HepG2 (cell line): ENCODE results near the gene ORC2. TPM values are rescaled to one million over a fixed set of nuclear protein-coding genes. Genes with fewer than 3 reads are reported as not detected.
A peak's percentile ranks its signal among the peaks of the same experiment; 100 is the strongest.

Source experiments
- ATAC-seq: fragments of 200-7000 bp; cut with Tn5 transposase; 3 replicates; pipeline ENCODE4 v1.9.1; 2020; ENCODE audit warnings: mild to moderate bottlenecking, moderate library complexity
- BruUV-seq: library from RNA; stranded (reverse); fragments of 400-500 nt; replicated peaks from 2 replicates; lab custom pipeline; 2021; lab: Mats Ljungman, UMichigan
- CTCF ChIA-PET: fragments of 300-600 bp; formaldehyde crosslinking; extraction: SDS; loops from one replicate; lab custom pipeline; 2021; ENCODE audit warnings: low total read pairs, inconsistent platforms, low intra/inter-chr PET ratio; lab: Yijun Ruan, JAX
- POLR2A ChIA-PET: fragments of 350-600 bp; sonication (Branson Sonifier 250); formaldehyde crosslinking; loops from one replicate; lab custom pipeline; 2020; ENCODE audit warnings: antibody characterized with exemption, inconsistent platforms; lab: Yijun Ruan, JAX
- DNase-seq: peaks from one replicate; pipeline ENCODE4 v3.0.0-alpha.2; 2015; ENCODE audit warnings: low spot score
- FAIRE-seq: peaks from 3 replicates; lab custom pipeline; 2011; peaks lifted over from hg19 to GRCh38; lab: Jason Lieb, UNC
- H2AFZ ChIP-seq: one replicate; pipeline ENCODE4 v1.6.1; 2011; ENCODE audit warnings: low read length, inconsistent platforms
- H3K27ac ChIP-seq: fragments of 300-600 bp; 3 replicates; pipeline ENCODE4 v1.8.0; 2011; ENCODE audit warnings: mixed run types, mild to moderate bottlenecking, mixed read lengths, low read length, inconsistent platforms; ENCODE audit not compliant: insufficient read depth; ENCODE audit errors: extremely low read length
- H3K27me3 ChIP-seq, 2 experiments: fragments of 200-600 bp in 1 of 2; 2 replicates in 1 of 2; 3 replicates in 1 of 2; pipeline versions ENCODE4 v1.6.0 to v1.8.0; 2011; ENCODE audit warnings: low read length in 2 of 2, mild to moderate bottlenecking in 2 of 2, moderate library complexity in 2 of 2, inconsistent platforms in 1 of 2; ENCODE audit not compliant: insufficient read depth in 2 of 2, control insufficient read depth in 1 of 2
- H3K36me3 ChIP-seq, 2 experiments: fragments of 200-600 bp in 1 of 2; replicated peaks in 1 of 2; 2 replicates in 1 of 2; 3 replicates in 1 of 2; pipeline versions ENCODE4 v1.5.1 to v1.8.0; 2011; ENCODE audit warnings: low read length in 2 of 2, inconsistent platforms in 1 of 2; ENCODE audit not compliant: insufficient read depth in 2 of 2, control insufficient read depth in 1 of 2
- H3K4me1 ChIP-seq: 2 replicates; pipeline ENCODE4 v1.5.1; 2012; ENCODE audit warnings: low read length, inconsistent platforms; ENCODE audit not compliant: insufficient read depth
- H3K4me2 ChIP-seq: 2 replicates; pipeline ENCODE4 v1.6.0; 2011; ENCODE audit warnings: low read depth, low read length, inconsistent platforms
- H3K4me3 ChIP-seq, 3 experiments: fragments of 200-600 bp in 1 of 3; sonication (generic), shearing (Covaris generic) in 1 of 3; replicated peaks in 1 of 3; 2 replicates each; pipeline ENCODE4 v1.5.1; 2011 to 2016; ENCODE audit warnings: low read length in 3 of 3, inconsistent platforms in 2 of 3, low read depth in 2 of 3, mild to moderate bottlenecking in 2 of 3, control low read depth in 1 of 3, mixed read lengths in 1 of 3; ENCODE audit not compliant: insufficient read depth in 1 of 3
- H3K79me2 ChIP-seq: one replicate; pipeline ENCODE4 v1.6.1; 2011; ENCODE audit warnings: low read length, inconsistent platforms; ENCODE audit not compliant: insufficient read depth
- H3K9ac ChIP-seq: 2 replicates; pipeline ENCODE4 v1.6.0; 2011; ENCODE audit warnings: mild to moderate bottlenecking, low read depth, low read length, inconsistent platforms; ENCODE audit not compliant: insufficient read depth
- H3K9me3 ChIP-seq: 2 replicates; pipeline ENCODE4 v1.5.1; 2012; ENCODE audit warnings: mild to moderate bottlenecking, low read length
- H4K20me1 ChIP-seq: 2 replicates; pipeline ENCODE4 v1.6.0; 2011; ENCODE audit warnings: inconsistent platforms, mild to moderate bottlenecking, low read length, moderate library complexity; ENCODE audit not compliant: insufficient read depth
- MAFF ChIP-seq: IDR thresholded peaks from 2 replicates; pipeline ENCODE4 v1.6.1; 2011; ENCODE audit warnings: low read depth, low read length, improper control_type of control experiment
- MAFK ChIP-seq, 2 experiments: IDR thresholded peaks in 1 of 2; conservative IDR thresholded peaks in 1 of 2; 2 replicates each; pipeline ENCODE4 v1.6.1; 2011; ENCODE audit warnings: improper control_type of control experiment in 2 of 2, low read length in 2 of 2
- PAX8 ChIP-seq: sonication (generic); formaldehyde crosslinking; IDR thresholded peaks from 2 replicates; pipeline ENCODE4 v1.8.0; 2022; ENCODE audit warnings: mild to moderate bottlenecking, missing genetic modification reagents, borderline replicate concordance
- TERF1 ChIP-seq: sonication (generic); formaldehyde crosslinking; IDR thresholded peaks from 2 replicates; pipeline ENCODE4 v1.8.0; 2022; ENCODE audit warnings: mild to moderate bottlenecking, missing genetic modification reagents, moderate library complexity
- ZBTB7A ChIP-seq: sonication (generic); formaldehyde crosslinking; IDR thresholded peaks from 2 replicates; pipeline ENCODE4 v1.8.0; 2022; ENCODE audit warnings: mild to moderate bottlenecking, missing genetic modification reagents
- WGBS: methylation state at CpG from one replicate; pipeline ENCODE4 v1.1.6; 2017; ENCODE audit warnings: low lambda C conversion rate; 5-methylcytosine and 5-hydroxymethylcytosine counted together
- in situ Hi-C: cut with HindIII; loops from 2 replicates; pipeline ENCODE4 v1.10.0; 2017; ENCODE audit warnings: low pct_unique_long_range_greater_than_20kb; ENCODE audit not compliant: extremely low pct_ligation_motif_present
- intact Hi-C: fragments of 100-400 bp; cut with micrococcal nuclease; formaldehyde crosslinking; loops from one replicate; pipeline ENCODE4 v1.10.0; 2022; ENCODE audit not compliant: unreplicated experiment
- polyA plus RNA-seq, 8 experiments: library from polyadenylated mRNA; depleted of rRNA in 3 of 8; stranded (reverse) in 7 of 8; unstranded in 1 of 8; fragments of >200 nt; fragmentation: Illumina TruSeq in 4 of 8; extraction: Trizol in 4 of 8; gene quantifications; 2 replicates each; pipeline versions ENCODE4 v1.2.1 to v1.2.3, GENCODE V29; 2011 to 2016; ENCODE audit warnings: low read depth in 4 of 8, missing spikeins in 1 of 8, mixed read lengths in 1 of 8; ENCODE audit not compliant: insufficient read depth in 1 of 8
- total RNA-seq, 5 experiments: library from RNA; depleted of rRNA; stranded (reverse); fragments of >200 nt; fragmentation: Illumina TruSeq; extraction: Trizol; gene quantifications; 2 replicates each; pipeline ENCODE4 v1.2.3, GENCODE V29; 2016; ENCODE audit warnings: low read depth in 1 of 5

ORC2 gene
- total and polyA plus RNA-seq, 2 of the 13 experiments (the other 11 are each of a cell fraction or from before 2014, with no cell fraction given): 19.3 to 73.5 TPM

GRCh38 chr2:200913654-200914053, 49.8 kb downstream of the ORC2 start (continued):
- no peak for TF ChIP-seq TERF1 (CRISPR knock-in tag)
- TF ChIP-seq, all 625 proteins: peak for 0

- Histone ChIP-seq H3K4me3 (no peak overlapping the region), H3K27me3 (no peaks in the 10 kb centered on the region)
- DNase-seq: no peak
- POLR2A ChIA-PET: interaction anchor here (0.7 kb wide), 2 partner anchors 12 to 192 kb away, joined by 4 read pairs; no protein-coding TSS in a partner anchor
- TF ChIP-seq ZBTB7A (CRISPR knock-in tag): no peak
- TF ChIP-seq MAFK (conservative IDR thresholded peaks at IDR 0.05 in 1 of 2, IDR thresholded peaks at IDR 0.05 in 1 of 2; ENCODE audit: low read length in 2 of 2): peak; percentile 46 to 59; a peak in 3 of 4 replicates
- no peak for TF ChIP-seq PAX8 (CRISPR knock-in tag)
- TF ChIP-seq MAFF: peak; percentile 47; the same call in 1 of the 2 replicates
- TF ChIP-seq, all 625 proteins: peak for 2
- Histone ChIP-seq H3K4me1 (no peaks in the 10 kb centered on the region), H3K9me3 (no peaks in the 10 kb centered on the region), H3K36me3 (peaks cover 16 to 45% of the 10 kb centered on the region in 2 experiments), H3K79me2 (no peaks in the 10 kb centered on the region), H3K9ac (no peak overlapping the region), H3K27ac (no peak overlapping the region), H3K4me2 (no peak overlapping the region), H4K20me1 (no peaks in the 10 kb centered on the region), H2AFZ (no peak overlapping the region)
- CTCF ChIA-PET: no interaction called here
- 96% methylated on average over 4 of the region's 4 CpGs for WGBS
- no peak for FAIRE-seq
- BruUV-seq: no TSS peak
- intact Hi-C loops: no loop called here
- in situ Hi-C loops: loop anchor here (5.0 kb wide), 2 partner anchors 162 to 267 kb away; partner anchors contain the start of genes HYCC2 and NDUFB3
- no peak for ATAC-seq
These were observed 53.5 kb downstream of the ORC2 start for GRCh38 chr2:200909958-200910357.
